OCI-LY7 (cell line): Measurements from ENCODE around the gene OSGIN1. TPM values are rescaled to one million over a fixed set of nuclear protein-coding genes. Genes with fewer than 3 reads are reported as not detected.

Experiments
- BruUV-seq: library from RNA; stranded (reverse); fragments of 400-500 nt; replicated peaks from 2 replicates; lab custom pipeline; 2021; lab: Mats Ljungman, UMichigan
- CTCF ChIA-PET: fragments of 300-600 bp; sonication (Branson Sonifier 250); formaldehyde crosslinking; loops from one replicate; lab custom pipeline; 2022; ENCODE audit warnings: antibody characterized with exemption; ENCODE audit not compliant: unreplicated experiment; lab: Charles Lee
- POLR2A ChIA-PET: fragments of 300-600 bp; sonication (Branson Sonifier 250); formaldehyde crosslinking; loops from one replicate; lab custom pipeline; 2022; ENCODE audit warnings: antibody characterized with exemption; lab: Charles Lee
- DNase-seq: peaks from one replicate; pipeline ENCODE4 v3.0.0-alpha.2; 2015; ENCODE audit warnings: low spot score
- H2AFZ ChIP-seq: fragments of 200-600 bp; sonication (generic), shearing (Covaris generic); 2 replicates; pipeline ENCODE4 v1.6.1; 2014; ENCODE audit warnings: mild to moderate bottlenecking, antibody characterized with exemption, low read length, moderate library complexity
- H3K27ac ChIP-seq: fragments of 200-600 bp; sonication (generic); 2 replicates; pipeline ENCODE4 v1.5.1; 2014; ENCODE audit warnings: mixed run types, low read depth, mild to moderate bottlenecking, moderate library complexity, low read length, inconsistent platforms; ENCODE audit not compliant: poor library complexity, severe bottlenecking
- H3K36me3 ChIP-seq: fragments of 200-600 bp; sonication (generic); 2 replicates; pipeline ENCODE4 v1.6.1; 2014; ENCODE audit warnings: mild to moderate bottlenecking, antibody characterized with exemption, low read length, moderate library complexity, mixed read lengths; ENCODE audit not compliant: insufficient read depth
- H3K4me1 ChIP-seq: fragments of 200-600 bp; sonication (generic); 2 replicates; pipeline ENCODE4 v1.5.1; 2014; ENCODE audit warnings: mild to moderate bottlenecking, low read length; ENCODE audit not compliant: insufficient read depth, poor library complexity, severe bottlenecking
- H3K4me2 ChIP-seq: fragments of 200-600 bp; sonication (generic); 2 replicates; pipeline ENCODE4 v1.6.1; 2014; ENCODE audit warnings: mild to moderate bottlenecking, low read length
- H3K4me3 ChIP-seq: fragments of 200-600 bp; sonication (generic); 2 replicates; pipeline ENCODE4 v1.5.1; 2014; ENCODE audit warnings: mild to moderate bottlenecking, low read depth, low read length; ENCODE audit not compliant: poor library complexity, severe bottlenecking
- H3K79me2 ChIP-seq: fragments of 200-600 bp; sonication (generic); 2 replicates; pipeline ENCODE4 v1.6.1; 2016; ENCODE audit warnings: low read depth, mild to moderate bottlenecking, low read length, moderate library complexity, mixed read lengths; ENCODE audit not compliant: insufficient read depth
- H3K9me2 ChIP-seq: fragments of 200-600 bp; sonication (generic); 2 replicates; pipeline ENCODE4 v1.6.1; 2016; ENCODE audit warnings: mild to moderate bottlenecking, low read length, mixed read lengths; ENCODE audit not compliant: insufficient read depth
- H3K9me3 ChIP-seq: fragments of 200-600 bp; sonication (generic); 2 replicates; pipeline ENCODE4 v1.6.1; 2014; ENCODE audit warnings: mild to moderate bottlenecking, mixed run types, low read length, mixed read lengths
- H4K20me1 ChIP-seq: fragments of 200-600 bp; sonication (generic); 2 replicates; pipeline ENCODE4 v1.6.1; 2014; ENCODE audit warnings: mild to moderate bottlenecking, antibody characterized with exemption, low read length, moderate library complexity, mixed read lengths; ENCODE audit not compliant: insufficient read depth
- CTCF ChIP-seq: fragments of 200-600 bp; sonication (generic); conservative IDR thresholded peaks from 2 replicates; pipeline ENCODE4 v1.5.1; 2014; ENCODE audit warnings: mild to moderate bottlenecking, antibody characterized with exemption, low read length, moderate library complexity, mixed read lengths
- EZH2phosphoT487 ChIP-seq: fragments of 200-600 bp; sonication (generic); IDR thresholded peaks from 2 replicates; pipeline ENCODE4 v1.6.1; 2018; ENCODE audit warnings: low read depth, borderline replicate concordance, mild to moderate bottlenecking, mixed run types, antibody characterized with exemption, low read length, moderate library complexity, mixed read lengths
- intact Hi-C: fragments of 100-400 bp; cut with micrococcal nuclease; formaldehyde crosslinking; loops from one replicate; pipeline ENCODE4 v1.10.0; 2022; ENCODE audit not compliant: unreplicated experiment
- total RNA-seq, 2 experiments: library from RNA; depleted of rRNA in 1 of 2; stranded (reverse); fragments of >200 nt in 1 of 2; shearing (Covaris generic) in 1 of 2; gene quantifications; 2 replicates each; pipeline ENCODE4 v1.2.3, GENCODE V29; 2014 to 2022

The OSGIN1 gene
- total RNA-seq, 2 experiments from 2014 or later: 0.28 to 1.0 TPM

- Histone ChIP-seq H3K9me3 (no peaks in the 10 kb centered on the region), H2AFZ (no peak overlapping the region), H3K9me2 (no peaks in the 10 kb centered on the region), H3K4me2 (no peak overlapping the region), H3K4me1 (no peaks in the 10 kb centered on the region), H4K20me1 (no peaks in the 10 kb centered on the region), H3K4me3 (no peak overlapping the region), H3K27ac (no peak overlapping the region), H3K36me3 (no peaks in the 10 kb centered on the region), H3K79me2 (no peaks in the 10 kb centered on the region)
- CTCF ChIA-PET: no interaction called here
- intact Hi-C loops: no loop called here
- POLR2A ChIA-PET: no interaction called here
- DNase-seq: no peak
- TF ChIP-seq EZH2phosphoT487 (no peak), CTCF (no peak)
- BruUV-seq: no TSS peak
Measured at GRCh38 chr16:83981799-83982198, 28.8 kb downstream of the OSGIN1 start.

- BruUV-seq: no TSS peak
- DNase-seq: no peak
- Histone ChIP-seq H2AFZ (no peak overlapping the region), H3K79me2 (no peaks in the 10 kb centered on the region), H4K20me1 (no peaks in the 10 kb centered on the region), H3K9me3 (no peaks in the 10 kb centered on the region), H3K27ac (no peak overlapping the region), H3K4me2 (no peak overlapping the region), H3K9me2 (no peaks in the 10 kb centered on the region), H3K36me3 (no peaks in the 10 kb centered on the region), H3K4me3 (no peak overlapping the region), H3K4me1 (no peaks in the 10 kb centered on the region)
- TF ChIP-seq CTCF (no peak), EZH2phosphoT487 (no peak)
- intact Hi-C loops: no loop called here
- ChIA-PET CTCF (no interaction called here), POLR2A (no interaction called here)
Measured at GRCh38 chr16:83983491-83983890, 30.5 kb downstream of the OSGIN1 start.

- Histone ChIP-seq H3K36me3 (no peaks in the 10 kb centered on the region), H3K27ac (no peak overlapping the region), H3K4me2 (no peak overlapping the region), H4K20me1 (no peaks in the 10 kb centered on the region), H3K9me3 (no peaks in the 10 kb centered on the region), H2AFZ (no peak overlapping the region), H3K4me1 (no peaks in the 10 kb centered on the region), H3K79me2 (no peaks in the 10 kb centered on the region), H3K9me2 (no peaks in the 10 kb centered on the region), H3K4me3 (no peak overlapping the region)
- DNase-seq: no peak
- intact Hi-C loops: no loop called here
- BruUV-seq: no TSS peak
- POLR2A ChIA-PET: no interaction called here
- CTCF ChIA-PET: no interaction called here
- TF ChIP-seq CTCF (no peak), EZH2phosphoT487 (no peak)
Measured at GRCh38 chr16:83989300-83989699, 36.3 kb downstream of the OSGIN1 start.
